GM06990 (cell line): ENCODE data around the gene AUH.

ENCODE experiments used
- DNase-seq: peaks from one replicate; pipeline ENCODE4 v3.0.0-alpha.2; 2011; ENCODE audit not compliant: insufficient read length; ENCODE audit errors: extremely low read depth
- H3K27me3 ChIP-seq: replicated peaks from 2 replicates; pipeline ENCODE4 v1.6.0; 2011; ENCODE audit warnings: low read length; ENCODE audit not compliant: control insufficient read depth, insufficient read depth
- H3K36me3 ChIP-seq: 2 replicates; pipeline ENCODE4 v1.5.1; 2011; ENCODE audit warnings: low read length; ENCODE audit not compliant: control insufficient read depth, insufficient read depth
- H3K4me3 ChIP-seq: replicated peaks from 2 replicates; pipeline ENCODE4 v1.5.1; 2011; ENCODE audit warnings: low read depth, mild to moderate bottlenecking, control low read depth, low read length
- TF ChIP-seq, protein P1 (sequence below): IDR thresholded peaks from 2 replicates; pipeline ENCODE4 v1.5.1; 2011; ENCODE audit warnings: low read length, control low read depth, mild to moderate bottlenecking, inconsistent platforms; ENCODE audit not compliant: insufficient read depth, poor library complexity, severe bottlenecking

The AUH gene

GRCh38 chr9:91166796-91167366 is 194.8 kb downstream of the AUH start:
- Histone ChIP-seq H3K36me3 (no peaks in the 10 kb centered on the region), H3K27me3 (no peaks in the 10 kb centered on the region; the same call in 1 of the 2 replicates), H3K4me3 (no peak overlapping the region)
- TF ChIP-seq, protein P1, sequence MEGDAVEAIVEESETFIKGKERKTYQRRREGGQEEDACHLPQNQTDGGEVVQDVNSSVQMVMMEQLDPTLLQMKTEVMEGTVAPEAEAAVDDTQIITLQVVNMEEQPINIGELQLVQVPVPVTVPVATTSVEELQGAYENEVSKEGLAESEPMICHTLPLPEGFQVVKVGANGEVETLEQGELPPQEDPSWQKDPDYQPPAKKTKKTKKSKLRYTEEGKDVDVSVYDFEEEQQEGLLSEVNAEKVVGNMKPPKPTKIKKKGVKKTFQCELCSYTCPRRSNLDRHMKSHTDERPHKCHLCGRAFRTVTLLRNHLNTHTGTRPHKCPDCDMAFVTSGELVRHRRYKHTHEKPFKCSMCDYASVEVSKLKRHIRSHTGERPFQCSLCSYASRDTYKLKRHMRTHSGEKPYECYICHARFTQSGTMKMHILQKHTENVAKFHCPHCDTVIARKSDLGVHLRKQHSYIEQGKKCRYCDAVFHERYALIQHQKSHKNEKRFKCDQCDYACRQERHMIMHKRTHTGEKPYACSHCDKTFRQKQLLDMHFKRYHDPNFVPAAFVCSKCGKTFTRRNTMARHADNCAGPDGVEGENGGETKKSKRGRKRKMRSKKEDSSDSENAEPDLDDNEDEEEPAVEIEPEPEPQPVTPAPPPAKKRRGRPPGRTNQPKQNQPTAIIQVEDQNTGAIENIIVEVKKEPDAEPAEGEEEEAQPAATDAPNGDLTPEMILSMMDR = no peak
- no peak for DNase-seq

DNA sequence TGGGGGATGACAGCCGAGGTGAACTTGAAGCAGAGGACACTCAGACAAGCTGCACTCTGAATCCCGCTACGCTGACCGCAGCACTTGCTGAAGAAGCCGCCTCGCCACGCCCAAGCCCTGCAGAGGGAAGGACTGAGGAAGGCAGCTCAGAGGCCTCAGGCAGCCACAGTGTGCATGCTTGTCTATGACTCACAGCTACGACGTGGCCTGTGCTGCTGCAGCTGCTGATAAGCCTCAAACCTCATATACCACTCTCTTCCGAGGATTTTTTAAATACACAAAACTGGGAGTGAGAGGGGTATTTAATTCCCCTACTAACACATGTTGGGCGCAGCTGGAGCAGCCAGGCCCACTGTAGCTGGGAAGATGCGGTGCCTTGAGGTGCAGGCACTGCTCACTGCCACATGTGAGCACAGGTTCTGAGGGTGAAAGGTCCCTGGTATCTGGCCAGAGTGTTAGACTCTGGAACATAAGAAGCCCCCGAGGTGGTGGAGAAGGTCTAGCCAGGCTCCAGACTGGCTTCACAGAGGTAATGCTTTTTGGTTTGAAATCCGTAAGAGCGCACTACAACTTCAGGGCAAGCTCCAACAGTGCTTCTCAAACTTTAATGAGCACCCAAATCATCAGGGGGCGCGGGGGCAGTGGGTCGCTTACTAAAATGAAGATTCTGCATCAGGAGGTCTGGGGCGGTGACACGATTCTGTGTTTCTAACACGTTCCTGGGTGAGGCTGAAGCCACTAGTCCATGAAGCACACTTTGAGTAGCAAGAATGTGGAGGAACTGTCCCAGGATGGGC is 196.8 kb downstream of the AUH start:
- H3K4me3 ChIP-seq = no peak overlapping the region
- no peaks in the 10 kb centered on the region; the same call in 1 of the 2 replicates for H3K27me3 ChIP-seq
- TF ChIP-seq, protein P1 = no peak
- no peak for DNase-seq
- H3K36me3 ChIP-seq = no peaks in the 10 kb centered on the region
